MM.1S (cell line): ENCODE measurements around the gene FYB1.

Source experiments
- DNase-seq: peaks from one replicate; pipeline ENCODE4 v3.0.0-alpha.2; 2015
- H2AFZ ChIP-seq: fragments of 300-600 bp; sonication (generic); 2 replicates; pipeline ENCODE4 v1.6.0; 2016; ENCODE audit warnings: antibody characterized with exemption, low read length
- H3F3A ChIP-seq: fragments of 300-600 bp; sonication (generic); 2 replicates; pipeline ENCODE4 v1.6.1; 2016; ENCODE audit warnings: mild to moderate bottlenecking, antibody characterized with exemption, low read length, moderate library complexity, mixed read lengths; ENCODE audit not compliant: insufficient read depth
- H3K27ac ChIP-seq: fragments of 300-600 bp; sonication (generic); 2 replicates; pipeline ENCODE4 v1.5.1; 2016; ENCODE audit warnings: mild to moderate bottlenecking, low read length
- H3K27me3 ChIP-seq: fragments of 300-600 bp; sonication (generic); replicated peaks from 2 replicates; pipeline ENCODE4 v1.6.0; 2016; ENCODE audit warnings: low read length; ENCODE audit not compliant: insufficient read depth
- H3K36me3 ChIP-seq: fragments of 300-600 bp; sonication (generic); replicated peaks from 2 replicates; pipeline ENCODE4 v1.6.1; 2016; ENCODE audit warnings: mild to moderate bottlenecking, low read length, mixed read lengths; ENCODE audit not compliant: insufficient read depth
- H3K4me1 ChIP-seq: fragments of 300-600 bp; sonication (generic); 2 replicates; pipeline ENCODE4 v1.6.1; 2016; ENCODE audit warnings: low read length, mixed read lengths
- H3K4me2 ChIP-seq: fragments of 300-600 bp; sonication (generic); 2 replicates; pipeline ENCODE4 v1.6.0; 2016; ENCODE audit warnings: low read depth, low read length
- H3K4me3 ChIP-seq: fragments of 300-600 bp; sonication (generic); 2 replicates; pipeline ENCODE4 v1.5.1; 2016; ENCODE audit warnings: low read length, mixed read lengths
- H3K79me2 ChIP-seq: fragments of 300-600 bp; sonication (generic); 2 replicates; pipeline ENCODE4 v1.6.1; 2016; ENCODE audit warnings: mixed run types, low read length, mixed read lengths
- H3K9ac ChIP-seq: fragments of 300-600 bp; sonication (generic); 2 replicates; pipeline ENCODE4 v1.6.1; 2016; ENCODE audit warnings: low read length, mixed read lengths
- H3K9me2 ChIP-seq: fragments of 300-600 bp; sonication (generic); replicated peaks from 2 replicates; pipeline ENCODE4 v1.6.1; 2016; ENCODE audit warnings: mild to moderate bottlenecking, low read length, mixed read lengths; ENCODE audit not compliant: insufficient read depth
- H3K9me3 ChIP-seq: fragments of 300-600 bp; sonication (generic); replicated peaks from 2 replicates; pipeline ENCODE4 v1.6.1; 2016; ENCODE audit warnings: mild to moderate bottlenecking, low read length, mixed read lengths; ENCODE audit not compliant: insufficient read depth
- H4K20me1 ChIP-seq: fragments of 300-600 bp; sonication (generic); 2 replicates; pipeline ENCODE4 v1.6.1; 2016; ENCODE audit warnings: mild to moderate bottlenecking, low read length, moderate library complexity, mixed read lengths; ENCODE audit not compliant: insufficient read depth
- CTCF ChIP-seq: fragments of 300-600 bp; sonication (generic); IDR thresholded peaks from 2 replicates; pipeline ENCODE4 v1.5.1; 2016; ENCODE audit warnings: antibody characterized with exemption, low read length, mixed read lengths
- EZH2 ChIP-seq: fragments of 300-600 bp; sonication (generic); optimal IDR thresholded peaks from 2 replicates; pipeline ENCODE3; 2017; ENCODE audit warnings: low read depth, mild to moderate bottlenecking, antibody characterized with exemption, low read length, mixed read lengths
- EZH2phosphoT487 ChIP-seq: fragments of 300-600 bp; sonication (generic); IDR thresholded peaks from 2 replicates; pipeline ENCODE4 v1.6.1; 2018; ENCODE audit warnings: antibody characterized with exemption, low read length

The FYB1 gene

GRCh38 chr5:39132792-39133191 is 86.6 kb downstream of the FYB1 start:
- H3K79me2 ChIP-seq: no peaks in the 10 kb centered on the region
- no peaks in the 10 kb centered on the region for H3K27me3 ChIP-seq
- H3K4me1 ChIP-seq: peaks cover 26% of the 10 kb centered on the region
- no peak for DNase-seq
- no peaks in the 10 kb centered on the region for H3K9me2 ChIP-seq
- no peaks in the 10 kb centered on the region for H3F3A ChIP-seq
- H3K9me3 ChIP-seq: no peaks in the 10 kb centered on the region
- H3K9ac ChIP-seq: no peak overlapping the region
- H3K27ac ChIP-seq: no peak overlapping the region
- H3K4me3 ChIP-seq: no peak overlapping the region
- TF ChIP-seq CTCF: no peak
- TF ChIP-seq EZH2: no peak
- TF ChIP-seq EZH2phosphoT487: no peak
- no peaks in the 10 kb centered on the region for H3K36me3 ChIP-seq
- H2AFZ ChIP-seq: no peak overlapping the region
- no peak overlapping the region for H3K4me2 ChIP-seq
- H4K20me1 ChIP-seq: no peaks in the 10 kb centered on the region

DNA sequence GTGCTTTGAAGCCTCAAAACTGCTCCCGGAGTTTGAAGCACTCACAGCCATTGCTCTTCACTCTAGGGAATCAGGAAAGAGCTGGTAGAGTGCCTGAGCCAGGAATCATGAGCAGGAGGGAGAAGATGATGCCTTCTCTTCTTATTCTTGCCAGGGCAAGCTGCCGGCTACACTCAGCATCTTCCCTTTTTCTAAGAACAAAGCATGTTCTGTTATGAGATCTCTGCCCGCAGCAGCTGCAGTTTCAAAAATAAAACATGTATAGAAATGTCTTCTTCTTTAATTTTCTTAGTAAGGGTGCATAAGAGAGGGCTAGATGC is 87.3 kb downstream of the FYB1 start:
- Histone ChIP-seq H3K36me3 (no peaks in the 10 kb centered on the region), H3K4me3 (no peak overlapping the region), H3K4me1 (peaks cover 31% of the 10 kb centered on the region), H3K9me3 (no peaks in the 10 kb centered on the region), H3K79me2 (no peaks in the 10 kb centered on the region), H3K4me2 (no peak overlapping the region), H4K20me1 (no peaks in the 10 kb centered on the region), H3K27me3 (no peaks in the 10 kb centered on the region), H3K27ac (no peak overlapping the region), H3K9me2 (no peaks in the 10 kb centered on the region), H3K9ac (no peak overlapping the region), H2AFZ (no peak overlapping the region), H3F3A (no peaks in the 10 kb centered on the region)
- no peak for DNase-seq
- TF ChIP-seq EZH2phosphoT487 (no peak), CTCF (no peak)

DNA sequence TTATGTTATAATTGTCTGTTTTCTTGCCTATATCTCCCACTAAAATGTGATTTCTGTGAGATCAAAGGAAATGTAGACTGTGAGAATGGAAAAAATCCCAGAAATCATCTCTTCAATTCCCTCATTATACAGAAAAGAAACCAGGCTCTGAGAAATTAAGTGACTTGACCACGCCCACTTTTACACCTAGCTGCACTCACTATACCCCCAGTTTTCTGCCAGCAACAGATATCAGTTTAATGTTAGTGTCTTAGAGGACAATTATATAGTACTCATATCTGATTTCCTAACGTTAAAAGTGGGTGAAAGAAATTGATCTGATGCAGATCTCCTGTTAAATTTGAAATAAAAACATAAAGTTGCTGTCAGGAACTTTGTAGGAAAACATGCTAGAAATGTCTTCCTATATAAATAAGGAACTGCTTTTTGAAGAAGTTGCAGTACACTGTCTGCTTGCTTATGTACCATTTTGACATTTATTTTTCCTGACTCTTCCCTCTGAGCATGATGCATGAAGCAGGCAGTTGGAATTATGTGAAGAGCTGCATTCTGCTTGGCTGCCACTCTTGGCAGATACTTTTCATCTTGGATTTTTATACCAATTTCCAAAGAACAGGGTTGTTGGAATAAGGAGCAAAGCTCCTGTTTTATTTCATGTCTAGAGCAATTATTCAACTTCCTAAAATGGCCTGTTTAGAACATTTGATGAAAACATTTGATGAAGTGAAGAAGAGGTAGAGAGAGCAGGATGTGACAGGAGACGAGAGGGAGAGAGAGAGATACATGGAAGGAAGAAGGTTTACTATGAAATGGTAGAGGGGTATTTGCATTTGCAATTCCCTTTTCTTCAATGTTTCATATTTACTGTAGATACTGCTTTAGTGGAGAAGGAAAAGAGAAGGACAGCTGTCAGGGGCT is 87.9 kb downstream of the FYB1 start:
- H4K20me1 ChIP-seq: no peaks in the 10 kb centered on the region
- H3K4me2 ChIP-seq: no peak overlapping the region
- no peak overlapping the region for H3K4me3 ChIP-seq
- no peaks in the 10 kb centered on the region for H3F3A ChIP-seq
- TF ChIP-seq EZH2 (no peak), CTCF (no peak), EZH2phosphoT487 (no peak)
- H3K79me2 ChIP-seq: no peaks in the 10 kb centered on the region
- no peaks in the 10 kb centered on the region for H3K27me3 ChIP-seq
- no peaks in the 10 kb centered on the region for H3K36me3 ChIP-seq
- no peak overlapping the region for H2AFZ ChIP-seq
- peaks cover 31% of the 10 kb centered on the region for H3K4me1 ChIP-seq
- H3K9me2 ChIP-seq: no peaks in the 10 kb centered on the region
- no peaks in the 10 kb centered on the region for H3K9me3 ChIP-seq
- no peak for DNase-seq
- no peak overlapping the region for H3K27ac ChIP-seq
- no peak overlapping the region for H3K9ac ChIP-seq
